HS-27A (cell line): ENCODE data around the gene RNF11.

Source experiments
- DNase-seq: peaks from one replicate; pipeline ENCODE4 v3.0.0-alpha.2; 2012; ENCODE audit warnings: low read depth, missing footprints

The RNF11 gene

GRCh38 chr1:51314974-51315373 lies 78.9 kb downstream of the RNF11 start:
- DNase-seq: no peak

DNA sequence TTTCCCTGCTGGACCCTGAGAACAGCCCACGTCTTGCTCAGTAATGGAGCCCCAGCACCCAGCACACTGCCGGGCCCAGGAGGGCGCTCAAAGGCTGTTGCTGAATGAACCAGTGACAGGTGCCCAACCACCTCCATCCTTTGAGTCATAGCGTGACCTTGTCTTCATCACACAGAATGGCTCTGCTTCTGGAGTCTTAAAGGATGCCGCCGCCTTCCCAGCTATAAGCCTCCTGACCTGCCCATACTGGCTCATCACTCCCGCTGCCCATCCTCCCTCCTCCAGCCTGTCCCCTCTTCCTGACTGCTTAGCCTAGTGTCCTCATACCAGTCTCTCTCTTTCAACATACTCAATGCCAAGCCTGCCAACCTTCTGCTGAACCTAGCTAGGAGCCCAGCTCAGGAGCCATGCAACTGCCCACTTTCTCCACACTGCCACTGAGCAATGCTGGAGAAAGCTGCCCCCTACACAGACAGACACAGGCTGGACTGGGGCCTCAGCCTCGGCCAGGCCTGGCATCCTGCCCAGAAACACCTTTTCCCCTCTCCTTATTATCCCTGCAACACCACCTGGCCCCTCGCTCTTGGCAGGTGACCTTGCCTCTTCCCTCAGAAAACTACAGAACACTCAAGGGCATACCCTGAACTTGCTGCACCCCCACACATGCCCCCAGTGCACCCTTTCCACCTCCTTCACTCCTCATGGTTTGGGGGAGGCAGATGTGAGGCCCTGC lies 80.2 kb downstream of the RNF11 start:
- DNase-seq: no peak

GRCh38 chr1:51316846-51317120 lies 80.7 kb downstream of the RNF11 start:
- DNase-seq: no peak

- no peak for DNase-seq
Measured at GRCh38 chr1:51317798-51318197, 81.7 kb downstream of the RNF11 start.

DNA sequence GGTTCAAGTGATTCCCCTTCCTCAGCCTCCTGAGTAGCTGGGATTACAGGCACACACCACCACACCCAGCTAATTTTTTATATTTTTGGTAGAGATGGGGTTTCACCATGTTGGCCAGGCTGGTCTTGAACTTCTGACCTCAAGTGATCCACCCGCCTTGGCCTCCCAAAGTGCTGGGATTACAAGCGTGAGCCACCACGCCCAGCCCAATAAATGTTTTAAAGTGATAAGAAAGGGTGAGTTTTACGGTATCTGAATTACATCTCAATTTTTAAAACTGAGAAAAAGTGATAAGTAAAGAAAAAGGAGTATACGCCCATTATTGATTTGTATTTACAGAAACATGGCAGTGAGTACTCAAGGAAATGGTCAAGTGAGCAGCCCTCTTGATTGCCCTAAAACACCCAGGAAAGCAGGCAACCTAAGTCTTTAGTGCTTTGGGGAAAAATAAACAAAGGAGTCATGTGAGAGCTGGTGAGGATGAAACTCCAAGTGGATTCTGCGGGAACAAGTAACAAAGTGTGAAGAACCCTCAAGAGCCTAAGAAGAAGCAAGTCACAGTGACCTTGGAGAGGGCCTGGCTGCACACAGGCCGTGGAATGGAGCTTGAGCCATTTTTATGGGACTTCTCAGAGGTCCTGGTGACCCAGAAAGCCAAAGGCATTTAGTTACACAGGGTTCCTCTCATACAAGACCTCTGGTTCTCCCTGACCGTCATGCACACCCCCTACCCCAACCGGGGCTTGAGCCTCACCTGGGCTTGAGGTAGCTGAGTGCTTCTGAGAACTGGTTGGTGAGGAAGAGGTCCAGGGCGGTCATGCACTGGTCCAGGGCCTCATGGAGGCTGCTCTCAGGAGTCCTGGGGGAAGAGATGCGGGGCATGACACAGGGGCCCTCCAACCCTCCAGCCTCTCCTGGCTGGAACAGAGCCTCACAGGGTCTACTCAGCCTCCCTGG lies 85.2 kb downstream of the RNF11 start:
- DNase-seq: no peak

DNA sequence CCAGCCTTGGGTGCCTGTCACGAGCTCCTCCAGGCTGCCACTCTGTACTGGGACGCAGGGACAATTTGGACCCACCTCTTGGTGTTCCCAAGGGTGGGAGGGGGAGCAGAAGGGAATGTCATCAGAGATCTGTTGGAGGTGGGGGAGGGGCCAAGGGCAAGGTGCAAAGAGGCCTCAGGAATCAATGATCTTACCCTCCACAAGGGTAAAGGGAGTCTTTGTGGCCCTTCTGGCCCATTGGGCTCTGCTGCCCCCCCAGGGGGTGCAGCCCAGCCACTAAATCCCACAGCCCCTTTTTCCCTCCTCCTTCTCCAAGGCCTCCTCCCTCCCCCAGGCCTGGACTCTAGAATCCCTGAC lies 85.8 kb downstream of the RNF11 start:
- DNase-seq: no peak

DNA sequence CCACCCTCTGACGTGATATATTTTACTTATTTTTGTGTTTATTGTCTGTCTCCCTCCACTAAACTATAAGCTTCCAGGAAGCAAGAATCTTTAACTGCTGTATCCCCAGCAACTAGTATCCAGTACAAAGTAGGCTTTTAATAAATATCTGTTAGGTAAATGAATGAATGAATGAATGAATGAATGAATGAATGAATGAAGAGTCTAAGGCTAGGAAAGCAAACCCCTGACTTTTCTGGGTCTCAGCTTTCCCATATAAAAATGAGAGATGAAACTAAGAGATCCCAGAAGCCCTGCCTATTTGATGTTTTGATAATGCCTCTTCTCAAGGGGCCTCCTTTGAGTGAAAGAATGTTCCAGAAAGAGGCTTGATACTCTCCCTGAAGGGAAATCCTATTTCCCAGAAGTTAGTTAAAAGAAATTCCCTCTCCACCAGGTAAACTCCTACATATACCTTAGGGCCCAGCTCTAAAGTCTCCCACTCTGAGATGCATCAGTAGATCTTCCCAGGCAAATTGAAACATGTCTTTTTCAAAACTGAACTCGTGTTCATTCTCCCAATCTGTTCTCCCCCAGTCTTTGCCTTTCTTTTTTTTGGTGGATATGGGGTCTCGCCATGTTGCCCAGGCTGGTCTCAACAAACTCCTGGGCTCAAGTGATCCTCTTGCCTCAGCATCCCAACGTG lies 86.5 kb downstream of the RNF11 start:
- no peak for DNase-seq
